MCF 10A (cell line): ENCODE results near the gene APEX1. TPM values are rescaled to one million over a fixed set of nuclear protein-coding genes. Genes with fewer than 3 reads are reported as not detected.
"Not testable (repeated sequence)": the region's sequence is repeated elsewhere in the genome, so short reads cannot be mapped to it uniquely, and the experiment has no call there.

ENCODE experiments used
- BruUV-seq: library from RNA; stranded (reverse); fragments of 400-500 nt; replicated peaks from 2 replicates; lab custom pipeline; 2021; lab: Mats Ljungman, UMichigan
- CTCF ChIA-PET: fragments of 300-600 bp; sonication (Branson Sonifier 250); formaldehyde crosslinking; extraction: SDS; loops from one replicate; lab custom pipeline; 2021; ENCODE audit warnings: antibody characterized with exemption, inconsistent platforms; lab: Yijun Ruan, JAX
- POLR2A ChIA-PET: fragments of 300-600, 350-650 bp; sonication (Branson Sonifier 250); formaldehyde crosslinking; extraction: SDS; loops from one replicate; lab custom pipeline; 2020; ENCODE audit warnings: antibody characterized with exemption, inconsistent platforms; lab: Yijun Ruan, JAX
- DNase-seq: peaks from one replicate; pipeline ENCODE4 v3.0.0-alpha.2; 2018; ENCODE audit not compliant: unreplicated experiment
- H3K27ac Mint-ChIP-seq: one replicate; pipeline ENCODE4 v1.8.0; 2022; ENCODE audit warnings: mild to moderate bottlenecking, low read depth, mixed read lengths; ENCODE audit not compliant: unreplicated experiment
- H3K27me3 Mint-ChIP-seq: one replicate; pipeline ENCODE4 v1.8.0; 2022; ENCODE audit warnings: mixed read lengths; ENCODE audit not compliant: insufficient read depth, unreplicated experiment
- H3K36me3 Mint-ChIP-seq: one replicate; pipeline ENCODE4 v1.8.0; 2022; ENCODE audit warnings: mild to moderate bottlenecking, moderate library complexity, mixed read lengths; ENCODE audit not compliant: insufficient read depth, unreplicated experiment
- H3K4me1 Mint-ChIP-seq: one replicate; pipeline ENCODE4 v1.8.0; 2022; ENCODE audit warnings: mixed read lengths; ENCODE audit not compliant: insufficient read depth, unreplicated experiment
- H3K4me3 Mint-ChIP-seq: one replicate; pipeline ENCODE4 v1.8.0; 2022; ENCODE audit warnings: mild to moderate bottlenecking, moderate library complexity, mixed read lengths; ENCODE audit not compliant: unreplicated experiment
- H3K9me3 Mint-ChIP-seq: one replicate; pipeline ENCODE4 v1.8.0; 2022; ENCODE audit warnings: mixed read lengths; ENCODE audit not compliant: unreplicated experiment
- CTCF ChIP-seq: fragments of 200-600 bp; IDR thresholded peaks from one replicate; pipeline ENCODE4 v1.8.0; 2022; ENCODE audit warnings: antibody characterized with exemption, mild to moderate bottlenecking; ENCODE audit not compliant: unreplicated experiment
- intact Hi-C: fragments of 100-400 bp; cut with micrococcal nuclease; formaldehyde crosslinking; loops from 2 replicates; pipeline ENCODE4 v1.14.1; 2022
- total RNA-seq: library from RNA; stranded (reverse); gene quantifications from 2 replicates; pipeline ENCODE4 v1.2.3, GENCODE V29; 2022

APEX1 gene
- total RNA-seq, 1 experiment from 2014 or later, result 168 TPM

- TF ChIP-seq CTCF, result no peak
- no TSS peak for BruUV-seq
- no peak overlapping the region for H3K4me3 Mint-ChIP-seq
- ChIA-PET POLR2A (interaction anchor here (1.2 kb wide), 1 partner anchor 17 kb away, joined by 3 read pairs; no protein-coding TSS in a partner anchor), CTCF (no interaction called here)
- DNase-seq, result no peak
- H3K27ac Mint-ChIP-seq, result no peak overlapping the region
- H3K27me3 Mint-ChIP-seq, result no peaks in the 10 kb centered on the region
- no peaks in the 10 kb centered on the region for H3K4me1 Mint-ChIP-seq
- H3K9me3 Mint-ChIP-seq, result no peaks in the 10 kb centered on the region
- intact Hi-C loops, result no loop called here
- no peaks in the 10 kb centered on the region for H3K36me3 Mint-ChIP-seq
These were observed 14.6 kb upstream of the APEX1 start for GRCh38 chr14:20440465-20440864.

GRCh38 chr14:20440882-20441281 lies 14.1 kb upstream of the APEX1 start:
- ChIA-PET CTCF (no interaction called here), POLR2A (interaction anchor here (0.7 to 1.2 kb wide), 2 partner anchors 14 to 18 kb away, joined by 3 read pairs; partner anchors contain the start of gene OSGEP)
- no peak for DNase-seq
- Mint-ChIP-seq H3K9me3 (no peaks in the 10 kb centered on the region), H3K4me1 (no peaks in the 10 kb centered on the region), H3K36me3 (no peaks in the 10 kb centered on the region), H3K4me3 (no peak overlapping the region), H3K27ac (no peak overlapping the region), H3K27me3 (no peaks in the 10 kb centered on the region)
- intact Hi-C loops, result no loop called here
- TF ChIP-seq CTCF, result no peak
- no TSS peak for BruUV-seq

- Mint-ChIP-seq H3K4me1 (no peaks in the 10 kb centered on the region), H3K9me3 (no peaks in the 10 kb centered on the region), H3K4me3 (no peak overlapping the region), H3K27me3 (no peaks in the 10 kb centered on the region), H3K27ac (no peak overlapping the region), H3K36me3 (no peaks in the 10 kb centered on the region)
- DNase-seq, result no peak
- no peak for TF ChIP-seq CTCF
- POLR2A ChIA-PET, result interaction anchor here (0.7 kb wide), 1 partner anchor 13 kb away, joined by 3 read pairs; the partner anchor contains the start of gene OSGEP
- intact Hi-C loops, result no loop called here
- BruUV-seq, result no TSS peak
- CTCF ChIA-PET, result interaction anchor here (1.0 kb wide), 1 partner anchor 26 kb away, joined by 3 read pairs; no protein-coding TSS in a partner anchor
These were observed 13.6 kb upstream of the APEX1 start for GRCh38 chr14:20441461-20441860.

GRCh38 chr14:20443650-20444049 lies 11.4 kb upstream of the APEX1 start:
- H3K4me1 Mint-ChIP-seq, H3K27me3 Mint-ChIP-seq, BruUV-seq, H3K27ac Mint-ChIP-seq, DNase-seq, H3K4me3 Mint-ChIP-seq, intact Hi-C loops, H3K9me3 Mint-ChIP-seq, CTCF ChIA-PET, H3K36me3 Mint-ChIP-seq: not testable (repeated sequence)
- POLR2A ChIA-PET, result interaction anchor here (2.3 kb wide), 1 partner anchor 11 kb away, joined by 20 read pairs; the partner anchor contains the start of genes APEX1 and OSGEP
